Activated T-helper 2 cell treated with anti-CD3 and anti-CD28 coated beads, Interferon-gamma antibody, Interleukin-2, Interleukin-4, amounts not matched to agents 10 μg/mL and 5 μg/mL and 100 μg/mL, durations not matched to agents 14 hours and 24 hours and 36 hours (primary cell): ENCODE results near the gene VGLL4. TPM values are rescaled to one million over a fixed set of nuclear protein-coding genes. Genes with fewer than 3 reads are reported as not detected.

Experiments
- DNase-seq: peaks from one replicate; pipeline ENCODE4 v3.0.0; 2021; ENCODE audit warnings: low spot score
- H3K27ac Mint-ChIP-seq: one replicate; pipeline ENCODE4 v1.8.0; 2021; ENCODE audit warnings: mixed read lengths
- H3K27me3 Mint-ChIP-seq: one replicate; pipeline ENCODE4 v1.8.0; 2021; ENCODE audit warnings: low read depth, mixed read lengths
- H3K36me3 Mint-ChIP-seq: one replicate; pipeline ENCODE4 v1.8.0; 2021; ENCODE audit warnings: low read depth, mixed read lengths
- H3K4me1 Mint-ChIP-seq: one replicate; pipeline ENCODE4 v1.8.0; 2021; ENCODE audit warnings: low read depth, mixed read lengths
- H3K4me3 Mint-ChIP-seq: one replicate; pipeline ENCODE4 v1.8.0; 2021; ENCODE audit warnings: low read depth, mild to moderate bottlenecking, moderate library complexity, mixed read lengths
- H3K9me3 Mint-ChIP-seq: one replicate; pipeline ENCODE4 v1.8.0; 2021; ENCODE audit warnings: mixed read lengths
- intact Hi-C: fragments of 100-400 bp; cut with micrococcal nuclease; formaldehyde crosslinking; loops from one replicate; pipeline ENCODE4 v1.15.1; 2023
- total RNA-seq: library from RNA; stranded (reverse); gene quantifications from 2 replicates; pipeline ENCODE4 v1.2.3, GENCODE V29; 2022

The VGLL4 gene
- total RNA-seq, 1 donor from 2014 or later, result 66.6 TPM

DNA sequence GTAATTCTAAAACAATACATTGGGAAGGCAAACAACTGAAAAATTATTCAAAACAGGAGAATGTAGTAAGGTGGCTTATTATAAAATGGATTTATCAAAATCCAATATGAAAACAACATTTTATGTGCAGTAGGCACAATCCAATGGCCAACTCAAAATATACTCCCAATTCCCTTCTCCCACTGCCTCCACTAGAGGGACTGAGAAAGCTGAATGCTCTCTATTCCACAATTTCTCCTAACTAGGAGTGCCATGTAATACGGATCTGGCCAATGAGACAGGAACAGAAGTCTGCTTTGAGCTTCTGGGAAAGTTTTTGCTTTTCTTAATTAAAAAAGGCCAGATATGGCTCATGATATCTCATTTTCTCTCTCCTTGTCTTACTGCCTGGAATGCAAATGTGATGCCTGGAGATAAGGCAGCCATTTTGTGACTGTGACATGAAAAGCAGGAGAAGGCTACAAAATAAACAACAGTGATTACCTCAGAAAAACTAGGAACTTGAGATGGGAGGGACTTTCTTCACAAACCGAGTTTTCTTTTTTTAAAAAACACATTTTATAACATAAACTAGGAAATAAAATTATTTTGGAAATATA, 18.8 kb upstream of the VGLL4 start:
- Mint-ChIP-seq H3K36me3 (no peaks in the 10 kb centered on the region), H3K27me3 (no peaks in the 10 kb centered on the region), H3K4me3 (no peak overlapping the region), H3K27ac (no peak overlapping the region), H3K9me3 (no peaks in the 10 kb centered on the region), H3K4me1 (no peaks in the 10 kb centered on the region)
- DNase-seq, result no peak
- intact Hi-C loops, result no loop called here

DNA sequence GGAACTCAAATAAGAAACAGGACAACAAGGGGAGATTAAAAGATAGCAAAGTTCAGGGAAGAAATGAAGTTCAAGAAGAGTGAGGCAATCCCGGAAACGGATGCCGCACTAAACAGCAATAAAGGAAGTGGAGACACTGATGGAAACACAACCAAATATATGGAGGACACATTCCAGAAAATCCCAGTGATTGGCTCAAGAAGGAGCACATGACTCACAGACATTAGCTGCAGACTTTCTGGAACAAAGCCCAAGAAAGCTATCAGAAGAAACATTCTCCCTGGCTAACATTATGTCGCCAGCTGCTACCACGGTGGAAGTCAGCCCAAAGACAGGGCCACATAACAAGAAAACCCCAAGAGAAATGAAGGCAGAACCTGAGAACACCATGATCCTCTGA, 18.1 kb upstream of the VGLL4 start:
- H3K36me3 Mint-ChIP-seq, result no peaks in the 10 kb centered on the region
- no peaks in the 10 kb centered on the region for H3K27me3 Mint-ChIP-seq
- no peak for DNase-seq
- no peaks in the 10 kb centered on the region for H3K4me1 Mint-ChIP-seq
- H3K9me3 Mint-ChIP-seq, result no peaks in the 10 kb centered on the region
- H3K4me3 Mint-ChIP-seq, result no peak overlapping the region
- intact Hi-C loops, result no loop called here
- no peak overlapping the region for H3K27ac Mint-ChIP-seq

DNA sequence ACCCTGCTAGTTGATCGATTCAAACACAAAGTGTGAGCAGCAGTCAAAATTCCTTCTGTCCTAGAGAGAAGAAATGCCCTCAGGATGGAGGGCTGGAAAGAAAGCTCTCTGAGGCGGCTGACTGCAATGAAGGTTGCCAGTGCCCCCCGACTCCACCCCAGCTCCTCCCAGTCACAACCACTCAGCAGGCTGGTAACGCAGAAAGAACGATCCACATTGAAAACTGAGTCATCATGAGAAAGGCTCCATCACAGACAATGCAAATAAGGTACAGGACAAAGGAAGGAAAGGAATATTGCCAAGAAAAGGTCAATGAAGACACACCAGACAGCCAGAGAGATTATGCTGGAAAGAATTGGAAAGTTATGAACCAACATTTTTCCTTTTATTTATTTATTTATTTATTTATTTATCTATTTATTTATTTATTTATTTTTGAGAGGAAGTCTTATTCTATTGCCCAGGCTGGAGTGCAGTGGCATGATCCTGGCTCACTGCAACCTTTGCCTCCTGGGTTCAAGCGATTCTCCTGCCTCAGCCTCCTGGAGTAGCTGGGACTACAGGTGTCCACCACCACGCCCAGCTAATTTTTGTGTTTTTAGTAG, 17.4 kb upstream of the VGLL4 start:
- intact Hi-C loops, result no loop called here
- Mint-ChIP-seq H3K4me3 (no peak overlapping the region), H3K4me1 (no peaks in the 10 kb centered on the region), H3K9me3 (no peaks in the 10 kb centered on the region), H3K27ac (no peak overlapping the region), H3K27me3 (no peaks in the 10 kb centered on the region), H3K36me3 (no peaks in the 10 kb centered on the region)
- no peak for DNase-seq

DNA sequence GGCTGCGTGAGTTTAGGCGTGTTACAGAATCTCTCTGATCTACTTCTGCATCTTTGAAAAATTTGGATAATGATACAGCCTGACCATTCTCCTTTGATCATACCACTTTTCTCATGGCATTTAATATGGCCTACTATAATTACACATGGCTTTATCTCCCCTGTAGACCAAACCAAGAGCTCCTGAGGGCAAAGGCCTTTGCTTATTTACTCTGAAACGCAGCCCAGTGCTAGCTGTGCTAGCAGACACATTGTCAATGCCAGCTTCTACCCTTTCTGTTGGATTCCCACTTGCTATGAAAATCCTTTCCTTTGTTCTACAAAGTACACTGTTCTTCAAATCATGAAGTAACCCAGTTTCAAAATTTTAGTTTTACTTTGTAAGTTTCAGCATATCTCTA, 16.5 kb upstream of the VGLL4 start:
- intact Hi-C loops, result no loop called here
- Mint-ChIP-seq H3K4me1 (peaks cover 2% of the 10 kb centered on the region), H3K9me3 (no peaks in the 10 kb centered on the region), H3K36me3 (no peaks in the 10 kb centered on the region), H3K27me3 (no peaks in the 10 kb centered on the region), H3K4me3 (no peak overlapping the region), H3K27ac (no peak overlapping the region)
- no peak for DNase-seq

DNA sequence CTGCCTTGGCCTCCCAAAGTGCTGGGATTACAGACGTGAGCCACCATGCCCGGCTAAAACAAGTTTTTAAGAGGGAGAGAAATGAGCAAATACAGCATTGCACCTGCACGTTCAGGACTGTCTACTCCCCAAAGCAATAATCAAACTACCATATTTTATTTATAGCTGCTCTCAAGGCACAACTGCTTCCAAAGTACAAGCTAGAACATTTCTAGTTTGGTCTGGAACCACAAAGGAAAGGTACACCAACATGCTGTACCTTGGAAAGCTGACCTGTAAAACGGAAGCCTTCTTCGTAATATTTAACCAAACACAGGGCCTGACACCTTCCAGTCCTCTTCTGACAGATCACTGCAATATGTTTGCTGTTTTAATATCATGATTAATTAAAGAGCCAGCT, 14.5 kb upstream of the VGLL4 start:
- no peak for DNase-seq
- Mint-ChIP-seq H3K4me3 (no peak overlapping the region), H3K36me3 (no peaks in the 10 kb centered on the region), H3K9me3 (no peaks in the 10 kb centered on the region), H3K27me3 (no peaks in the 10 kb centered on the region), H3K27ac (no peak overlapping the region), H3K4me1 (peaks cover 2% of the 10 kb centered on the region)
- intact Hi-C loops, result no loop called here

DNA sequence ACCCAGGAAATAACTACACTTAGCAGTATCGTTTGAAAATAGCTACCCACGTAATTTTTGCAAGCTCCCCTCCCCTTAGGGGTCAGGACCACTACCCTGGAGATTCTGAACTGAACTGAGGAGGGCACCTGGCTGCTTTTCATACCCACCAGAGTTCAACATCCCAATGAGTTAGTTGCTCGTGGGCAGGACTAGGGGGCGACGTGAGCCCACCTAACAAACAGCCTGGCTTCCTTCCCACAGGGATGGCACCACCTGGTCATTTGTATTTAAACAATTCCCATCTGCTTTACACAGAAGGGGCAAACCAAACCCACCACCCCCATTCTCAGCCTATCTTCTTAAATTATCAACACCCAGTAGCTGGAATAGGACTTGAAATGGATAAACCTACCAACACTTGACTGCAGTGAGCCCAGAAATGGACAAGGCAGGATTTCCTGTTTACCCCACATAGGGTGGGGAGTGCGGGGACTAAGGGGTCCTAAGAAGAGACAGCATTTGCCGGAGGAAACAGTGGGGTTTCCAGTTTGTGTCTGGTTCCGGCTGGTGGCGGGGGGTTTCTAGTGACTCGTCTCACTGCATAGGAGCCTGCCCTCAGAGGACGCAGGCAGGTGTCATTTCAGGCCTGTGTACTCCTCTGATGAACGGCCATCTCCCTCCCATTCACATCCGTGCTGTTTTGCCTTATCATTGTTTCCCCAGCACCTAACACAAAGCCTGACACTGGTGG, 11.6 kb upstream of the VGLL4 start:
- intact Hi-C loops, result no loop called here
- H3K4me3 Mint-ChIP-seq, result no peak overlapping the region
- H3K9me3 Mint-ChIP-seq, result no peaks in the 10 kb centered on the region
- peaks cover 6% of the 10 kb centered on the region for H3K4me1 Mint-ChIP-seq
- H3K27ac Mint-ChIP-seq, result no peak overlapping the region
- H3K27me3 Mint-ChIP-seq, result no peaks in the 10 kb centered on the region
- H3K36me3 Mint-ChIP-seq, result no peaks in the 10 kb centered on the region
- DNase-seq, result no peak

DNA sequence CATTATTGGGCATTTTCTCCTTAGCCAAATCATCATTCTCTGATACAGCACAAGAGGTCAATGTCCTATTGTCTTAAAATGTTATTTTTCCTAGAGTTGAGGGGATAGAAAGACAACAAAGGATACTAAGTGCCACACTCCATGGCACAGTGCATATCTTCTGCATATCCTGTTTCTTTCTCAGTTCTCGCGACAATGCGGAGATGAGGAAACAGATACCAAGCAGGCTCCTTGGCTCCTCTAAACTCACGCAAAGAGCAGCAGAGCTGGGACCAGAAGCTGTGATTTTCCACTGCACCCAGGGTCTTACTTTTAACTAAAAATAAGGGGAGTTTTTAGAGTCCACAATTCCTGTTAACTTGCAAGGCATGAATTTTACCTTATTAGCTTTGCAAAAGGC, 10.5 kb upstream of the VGLL4 start:
- no peaks in the 10 kb centered on the region for H3K36me3 Mint-ChIP-seq
- no peak overlapping the region for H3K4me3 Mint-ChIP-seq
- peaks cover 9% of the 10 kb centered on the region for H3K4me1 Mint-ChIP-seq
- no peaks in the 10 kb centered on the region for H3K27me3 Mint-ChIP-seq
- intact Hi-C loops, result loop anchor here (5.0 kb wide), 1 partner anchor 592 kb away; no protein-coding TSS in a partner anchor
- DNase-seq, result no peak
- no peak overlapping the region for H3K27ac Mint-ChIP-seq
- no peaks in the 10 kb centered on the region for H3K9me3 Mint-ChIP-seq

DNA sequence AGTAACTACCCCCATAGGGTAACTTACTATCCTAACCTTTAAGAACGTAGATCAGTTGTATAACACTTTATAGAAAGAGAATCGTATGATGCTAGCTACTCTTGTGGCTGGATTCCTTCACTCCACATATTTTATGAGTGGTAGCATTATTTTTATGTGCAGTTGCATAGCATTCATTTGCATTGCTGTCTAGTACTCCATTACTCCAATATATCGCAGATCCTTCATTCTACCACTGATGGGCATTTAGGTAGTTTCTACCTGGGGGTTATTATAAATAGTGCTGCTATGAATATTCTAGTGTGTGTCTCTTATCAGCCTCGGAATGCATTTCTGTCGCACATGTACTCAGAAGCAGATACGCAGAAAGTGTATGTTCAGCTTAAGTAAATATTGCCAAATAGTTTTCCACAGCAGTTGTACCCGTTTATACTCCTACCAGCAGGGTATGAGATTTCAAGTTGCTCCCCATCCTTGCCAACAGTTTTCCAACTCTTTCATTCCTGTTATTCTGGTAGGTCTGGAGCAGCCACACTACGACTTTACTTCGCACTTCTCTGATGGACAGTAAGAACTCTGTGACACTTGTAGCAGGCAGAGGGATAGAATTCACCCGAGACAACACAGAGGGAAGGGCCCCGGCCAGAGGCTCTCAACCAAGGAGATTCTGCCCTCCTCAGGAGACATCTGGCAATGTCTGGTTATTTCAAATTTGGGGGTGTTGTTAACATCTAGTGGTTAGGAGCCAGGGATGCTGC, 9.8 kb upstream of the VGLL4 start:
- no peaks in the 10 kb centered on the region for H3K36me3 Mint-ChIP-seq
- intact Hi-C loops, result loop anchor here (5.0 kb wide), 1 partner anchor 591 kb away; no protein-coding TSS in a partner anchor
- no peak overlapping the region for H3K27ac Mint-ChIP-seq
- peaks cover 9% of the 10 kb centered on the region for H3K4me1 Mint-ChIP-seq
- no peaks in the 10 kb centered on the region for H3K27me3 Mint-ChIP-seq
- DNase-seq, result no peak
- H3K9me3 Mint-ChIP-seq, result no peaks in the 10 kb centered on the region
- no peak overlapping the region for H3K4me3 Mint-ChIP-seq

DNA sequence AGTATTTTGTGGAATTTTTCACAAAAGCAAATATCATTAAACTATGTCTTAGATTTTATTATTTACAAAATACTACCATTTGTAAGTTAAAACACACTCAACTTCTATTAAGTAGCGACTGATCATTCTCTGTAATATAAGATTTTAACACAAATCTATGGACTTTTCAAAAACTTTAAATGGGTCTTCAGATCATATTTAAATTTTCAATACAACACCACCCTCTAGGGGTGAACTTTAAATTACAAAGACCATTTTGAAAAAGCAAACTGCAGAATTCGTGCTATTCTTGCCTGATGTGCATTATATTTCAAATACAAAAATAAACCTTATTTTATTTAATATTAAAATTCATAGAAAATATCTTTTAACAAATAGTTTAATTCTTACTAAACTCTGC, 8.2 kb upstream of the VGLL4 start:
- Mint-ChIP-seq H3K27ac (no peak overlapping the region), H3K4me1 (peaks cover 9% of the 10 kb centered on the region), H3K36me3 (no peaks in the 10 kb centered on the region), H3K9me3 (no peaks in the 10 kb centered on the region), H3K27me3 (peaks cover 8% of the 10 kb centered on the region), H3K4me3 (no peak overlapping the region)
- no peak for DNase-seq
- intact Hi-C loops, result loop anchor here (1.0 to 5.0 kb wide), 2 partner anchors 273 to 590 kb away; no protein-coding TSS in a partner anchor

DNA sequence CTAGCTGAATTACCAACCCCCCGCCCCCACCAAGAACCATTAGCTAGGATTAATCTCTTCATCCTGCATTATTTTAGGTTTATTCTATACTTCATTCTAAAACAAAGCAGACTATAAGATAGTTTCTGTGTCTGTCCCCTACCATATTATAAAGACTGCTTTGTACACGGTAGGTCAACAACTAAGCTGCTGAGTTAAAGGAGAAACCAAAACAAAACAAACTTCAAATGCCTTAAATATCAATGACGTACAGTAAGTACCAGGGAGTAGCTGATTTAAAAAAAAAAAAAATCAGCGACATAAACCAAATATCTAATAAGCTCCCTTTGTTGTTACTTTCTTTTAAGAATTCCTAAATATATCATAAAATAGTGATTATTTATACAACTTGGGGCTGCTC, 7.8 kb upstream of the VGLL4 start:
- Mint-ChIP-seq H3K9me3 (no peaks in the 10 kb centered on the region), H3K36me3 (no peaks in the 10 kb centered on the region), H3K4me3 (no peak overlapping the region), H3K4me1 (peaks cover 9% of the 10 kb centered on the region), H3K27ac (no peak overlapping the region), H3K27me3 (peaks cover 8% of the 10 kb centered on the region)
- intact Hi-C loops, result loop anchor here (5.0 kb wide), 1 partner anchor 589 kb away; no protein-coding TSS in a partner anchor
- no peak for DNase-seq

DNA sequence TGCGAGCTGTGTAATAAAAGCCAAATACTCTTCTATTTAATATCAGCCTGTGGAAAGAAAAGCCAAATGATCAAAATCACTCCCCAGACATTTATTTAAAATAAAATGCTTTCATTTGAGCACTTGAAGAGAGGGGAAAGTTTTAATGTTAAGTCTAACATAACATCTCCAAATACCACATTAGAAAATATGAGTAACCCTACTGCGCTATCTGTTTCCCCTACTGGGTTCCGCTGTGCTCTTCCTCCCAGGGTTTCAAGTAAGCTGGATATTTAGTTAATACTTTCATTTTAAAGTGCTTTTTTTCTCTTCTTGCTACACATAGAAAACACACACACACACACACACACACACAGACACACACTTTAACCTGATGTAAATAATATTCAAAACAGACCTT, 6.7 kb upstream of the VGLL4 start:
- no peak for DNase-seq
- Mint-ChIP-seq H3K4me3 (no peak overlapping the region), H3K9me3 (no peaks in the 10 kb centered on the region), H3K4me1 (peaks cover 7% of the 10 kb centered on the region), H3K27ac (no peak overlapping the region), H3K27me3 (peaks cover 8% of the 10 kb centered on the region), H3K36me3 (no peaks in the 10 kb centered on the region)
- intact Hi-C loops, result loop anchor here (5.0 kb wide), 1 partner anchor 588 kb away; no protein-coding TSS in a partner anchor

DNA sequence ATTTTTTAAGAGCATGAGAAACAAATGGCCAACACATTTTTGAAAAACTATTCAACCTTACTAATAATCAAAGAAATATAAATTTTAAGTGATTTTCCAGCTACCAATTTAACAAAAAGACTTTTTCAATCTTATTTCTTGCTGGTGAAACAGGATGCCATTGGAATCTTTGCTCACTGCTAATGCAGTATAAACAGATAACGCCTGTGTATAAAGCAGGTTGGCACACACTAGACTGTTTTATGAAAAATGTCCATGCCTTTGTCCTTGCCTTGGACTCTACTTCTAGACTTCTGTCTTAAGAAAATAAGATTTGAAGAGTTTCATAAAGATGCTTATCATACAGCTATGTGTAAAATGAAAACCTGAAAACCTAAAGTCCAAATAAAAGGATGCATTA, 5.0 kb upstream of the VGLL4 start:
- H3K27me3 Mint-ChIP-seq, result peaks cover 8% of the 10 kb centered on the region
- no peaks in the 10 kb centered on the region for H3K9me3 Mint-ChIP-seq
- no peak overlapping the region for H3K27ac Mint-ChIP-seq
- peaks cover 10% of the 10 kb centered on the region for H3K4me1 Mint-ChIP-seq
- intact Hi-C loops, result loop anchor here (10.0 kb wide), 1 partner anchor 156 kb away; no protein-coding TSS in a partner anchor
- no peak for DNase-seq
- no peaks in the 10 kb centered on the region for H3K36me3 Mint-ChIP-seq
- H3K4me3 Mint-ChIP-seq, result no peak overlapping the region
